Measurements from ENCODE around the gene CTBS.
"Not testable (repeated sequence)": the region's sequence is repeated elsewhere in the genome, so short reads cannot be mapped to it uniquely, and the experiment has no call there.

Gene CTBS, protein sequence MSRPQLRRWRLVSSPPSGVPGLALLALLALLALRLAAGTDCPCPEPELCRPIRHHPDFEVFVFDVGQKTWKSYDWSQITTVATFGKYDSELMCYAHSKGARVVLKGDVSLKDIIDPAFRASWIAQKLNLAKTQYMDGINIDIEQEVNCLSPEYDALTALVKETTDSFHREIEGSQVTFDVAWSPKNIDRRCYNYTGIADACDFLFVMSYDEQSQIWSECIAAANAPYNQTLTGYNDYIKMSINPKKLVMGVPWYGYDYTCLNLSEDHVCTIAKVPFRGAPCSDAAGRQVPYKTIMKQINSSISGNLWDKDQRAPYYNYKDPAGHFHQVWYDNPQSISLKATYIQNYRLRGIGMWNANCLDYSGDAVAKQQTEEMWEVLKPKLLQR

DNA sequence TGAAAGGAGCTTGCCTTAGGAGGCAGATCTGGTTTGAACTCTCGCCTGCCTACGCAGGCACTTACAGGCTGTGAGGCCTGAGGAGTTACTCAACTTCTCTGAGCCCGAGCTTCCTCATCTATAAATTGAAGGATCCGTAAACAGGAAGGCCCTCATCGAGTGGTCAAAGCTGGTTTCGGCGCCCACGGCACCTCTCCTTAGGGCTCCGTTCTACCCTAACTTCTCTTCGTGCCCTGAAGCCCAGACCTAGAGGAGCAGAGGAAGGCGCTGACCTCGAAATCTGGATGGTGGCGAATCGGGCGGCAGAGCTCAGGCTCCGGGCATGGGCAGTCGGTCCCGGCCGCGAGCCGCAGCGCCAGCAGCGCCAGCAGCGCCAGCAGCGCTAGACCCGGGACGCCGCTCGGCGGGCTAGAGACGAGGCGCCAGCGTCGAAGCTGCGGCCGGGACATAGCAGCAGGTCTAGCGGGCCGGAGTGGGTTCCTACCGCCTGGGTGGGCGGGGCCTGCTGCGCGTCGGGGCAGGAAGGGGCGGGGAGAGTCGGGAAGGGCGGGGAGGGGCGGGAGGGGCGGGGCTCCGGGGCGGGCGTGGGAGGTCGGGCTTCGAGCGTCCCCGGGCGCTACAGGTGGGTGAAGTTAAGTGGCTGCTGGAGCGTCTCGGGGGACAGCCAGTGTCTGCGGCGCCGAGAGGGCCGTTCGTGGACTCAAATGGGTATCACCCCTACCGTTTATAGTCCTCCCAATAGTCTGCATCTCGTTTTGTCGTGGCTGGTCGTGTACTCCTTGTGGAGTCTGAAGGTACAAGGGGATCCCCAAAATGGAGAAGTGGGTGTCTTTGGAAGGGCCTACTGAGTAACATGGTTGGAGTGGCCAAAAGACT is at the start of gene CTBS:
Gene CTBS (minus strand): TSS at position 474 of the 876 bp plus-strand sequence. CDS start 25 bp downstream, at position 449.
- peak; percentile 81 for DNase-seq (ENCODE audit: low spot score)

DNA sequence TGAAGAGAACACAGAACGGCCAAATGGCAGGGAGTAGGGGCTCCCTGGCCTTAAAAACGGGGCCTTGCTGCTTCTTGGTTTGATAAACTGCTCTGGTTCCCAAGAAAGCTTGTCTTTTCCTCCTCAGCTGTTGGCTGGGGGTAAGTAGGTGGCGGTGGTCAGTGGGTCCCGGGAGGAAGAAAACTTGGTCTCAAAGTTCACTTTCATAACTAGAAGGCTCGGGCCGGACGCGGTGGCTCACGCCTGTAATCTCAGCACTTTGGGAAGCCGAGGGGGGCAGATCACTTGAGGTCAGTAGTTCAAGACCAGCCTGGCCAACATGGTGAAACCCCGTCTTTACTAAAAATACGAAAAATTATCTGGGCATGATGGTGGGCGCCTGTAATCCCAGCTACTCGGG is 47.3 kb upstream of the CTBS start:
- DNase-seq (ENCODE audit: low spot score), result no peak

DNA sequence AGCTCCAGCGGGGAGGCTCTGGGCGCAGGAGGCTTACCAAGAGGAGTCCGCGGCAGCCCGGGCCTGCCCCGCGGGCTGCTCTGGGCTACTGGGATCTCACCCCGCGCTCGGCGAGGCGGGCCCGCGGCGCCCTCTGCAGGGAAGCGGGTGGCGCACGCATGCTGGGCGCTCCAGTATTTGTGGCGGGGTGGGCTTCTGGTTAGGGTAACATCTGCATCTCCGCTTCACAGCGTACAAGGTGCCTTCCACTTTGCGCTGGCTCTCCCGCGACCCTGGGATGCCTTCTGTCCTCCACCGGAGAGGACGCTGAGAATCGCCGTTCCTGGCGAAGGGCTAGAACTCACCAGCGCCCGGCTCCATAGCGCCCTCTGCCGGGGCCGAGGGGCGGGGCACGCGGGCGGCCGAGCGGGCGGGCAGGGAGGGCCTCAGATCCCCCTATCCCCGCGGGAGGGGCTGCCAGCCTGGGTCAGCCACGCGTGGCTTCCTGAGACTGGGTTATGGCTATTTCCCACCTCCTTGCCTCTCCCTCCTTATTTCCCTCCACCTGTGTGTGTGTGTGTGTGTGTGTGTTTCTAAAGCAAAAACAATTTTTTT is 46.6 kb upstream of the CTBS start:
- DNase-seq (ENCODE audit: low spot score), result peak; percentile 76

DNA sequence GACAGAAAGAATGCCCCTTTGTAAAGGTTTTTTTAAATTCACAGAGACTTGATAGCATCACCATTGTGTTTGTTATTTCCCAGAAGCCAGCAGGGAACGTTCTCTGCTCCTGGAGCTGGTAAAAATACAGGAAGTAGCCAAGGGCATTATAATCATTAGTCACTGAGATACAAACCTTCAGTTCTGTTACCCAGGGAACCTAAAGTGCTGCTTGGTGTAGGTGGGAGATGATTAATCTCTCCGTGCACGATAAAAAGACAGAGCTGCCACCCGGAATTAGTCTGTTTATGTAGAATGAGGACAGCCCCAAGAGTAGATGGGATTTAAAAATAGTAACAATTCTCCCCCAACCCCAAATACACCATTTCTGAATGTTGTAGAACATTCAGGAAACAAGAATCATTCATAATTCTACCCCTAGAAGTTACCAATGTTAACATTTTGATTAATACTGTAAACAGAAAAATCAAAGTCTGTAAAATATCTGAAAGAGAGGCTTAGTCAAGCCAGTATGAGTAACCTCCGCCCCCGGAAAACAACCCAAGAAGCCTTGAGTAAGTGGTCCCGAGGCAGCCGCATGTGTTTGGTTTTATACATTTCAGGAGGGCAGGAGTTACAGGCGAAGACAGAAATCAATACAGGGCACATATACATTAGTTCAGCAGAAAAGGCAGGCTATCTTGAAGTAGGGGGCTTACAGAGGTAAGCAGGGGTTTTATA is 45.3 kb upstream of the CTBS start:
- DNase-seq (ENCODE audit: low spot score), result peak; percentile 59

DNA sequence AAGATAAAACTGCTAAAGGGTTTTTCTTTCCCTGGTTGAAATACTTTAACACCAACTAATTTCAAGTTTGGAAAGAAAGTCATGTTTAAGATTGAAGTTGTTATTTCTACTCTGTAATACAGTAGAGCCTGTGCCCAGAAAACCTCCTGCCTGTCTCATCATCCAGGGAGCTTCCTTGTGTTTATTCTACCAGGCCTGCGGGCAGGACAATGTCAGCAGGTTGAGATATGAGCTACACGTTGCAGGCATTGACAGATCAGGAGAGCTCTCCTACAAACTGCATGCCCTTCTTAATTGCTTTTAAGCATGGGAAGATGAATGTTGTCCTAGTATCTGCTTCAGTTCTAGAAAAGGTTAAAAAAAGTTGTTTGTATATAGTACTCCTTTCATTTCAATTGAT is 43.1 kb upstream of the CTBS start:
- peak; percentile 9 for DNase-seq (ENCODE audit: low spot score)

DNA sequence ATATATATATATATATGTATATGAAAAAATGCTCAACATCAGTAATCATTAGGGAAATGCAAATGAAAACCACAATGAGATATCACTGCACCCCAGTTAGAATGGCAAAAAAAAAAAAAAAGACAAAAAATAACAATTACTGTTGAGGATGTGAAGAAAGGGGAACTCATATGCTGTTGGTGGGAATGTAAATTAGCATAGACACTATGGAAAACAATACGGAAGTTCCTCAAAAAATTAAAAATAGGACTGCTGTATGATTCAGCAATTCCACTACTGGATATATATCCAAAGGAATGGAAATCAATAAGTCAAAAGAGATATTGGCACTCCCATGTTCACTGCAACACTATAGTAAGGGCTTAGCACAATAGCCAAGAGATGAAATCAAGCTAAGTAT is 41.5 kb upstream of the CTBS start:
- DNase-seq (ENCODE audit: low spot score), result no peak

DNA sequence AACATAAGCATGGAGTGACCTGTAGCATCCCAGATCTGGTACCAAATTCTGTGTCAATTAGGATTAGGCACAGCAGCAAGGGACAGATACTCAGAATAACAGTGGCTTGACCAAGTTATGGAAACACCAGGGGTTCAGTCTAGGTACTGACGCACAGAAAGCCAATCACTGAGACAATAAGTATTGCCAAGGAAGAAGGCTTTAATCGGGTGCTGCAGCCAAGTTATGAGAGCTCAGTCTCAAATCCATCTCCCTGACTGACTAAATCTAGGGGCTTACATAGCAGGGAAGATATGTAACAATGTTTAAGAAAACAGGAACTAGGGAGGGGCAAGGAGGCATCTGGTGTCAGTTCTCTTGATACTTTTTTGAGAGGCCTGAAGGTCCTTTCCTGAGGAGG is 39.6 kb upstream of the CTBS start:
- DNase-seq (ENCODE audit: low spot score), result no peak

DNA sequence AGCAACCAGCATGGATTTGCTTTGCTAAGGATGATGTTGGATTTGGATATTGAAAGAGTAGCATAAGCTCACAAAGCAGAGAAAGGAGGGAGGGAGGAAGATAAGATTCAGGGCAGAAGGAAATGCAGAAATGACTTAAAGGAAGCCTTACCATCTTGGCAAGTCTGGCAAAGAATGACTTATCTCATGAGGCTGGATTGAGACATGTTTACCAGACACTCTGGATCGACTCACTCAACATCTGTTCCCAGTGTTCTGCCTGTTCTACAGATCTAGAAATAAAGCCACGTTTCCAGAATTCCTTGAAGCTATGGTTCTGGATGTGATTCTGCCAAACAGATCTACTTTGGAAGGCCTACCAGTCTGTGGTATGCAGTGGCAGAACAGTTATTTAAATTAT is 38.8 kb upstream of the CTBS start:
- no peak for DNase-seq (ENCODE audit: low spot score)

DNA sequence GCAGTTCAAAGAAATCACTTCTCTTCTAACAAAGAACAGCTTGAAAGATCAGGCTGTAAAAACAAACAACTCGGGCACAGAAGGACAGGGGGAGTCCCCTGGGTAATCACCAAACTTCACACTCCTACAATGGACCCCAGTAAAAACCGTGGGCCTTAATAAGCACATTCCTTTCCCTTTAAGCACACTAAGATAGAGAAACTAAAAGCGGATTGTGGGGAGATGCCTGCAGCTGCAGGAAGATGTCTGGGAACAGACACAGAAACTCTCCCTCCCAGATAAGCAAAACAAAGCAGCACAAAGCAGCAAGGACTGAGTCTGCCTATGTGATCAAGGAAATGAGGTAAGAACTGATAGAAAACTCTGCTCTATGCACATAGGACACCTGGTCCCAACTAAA is 37.6 kb upstream of the CTBS start:
- DNase-seq (ENCODE audit: low spot score), result no peak

DNA sequence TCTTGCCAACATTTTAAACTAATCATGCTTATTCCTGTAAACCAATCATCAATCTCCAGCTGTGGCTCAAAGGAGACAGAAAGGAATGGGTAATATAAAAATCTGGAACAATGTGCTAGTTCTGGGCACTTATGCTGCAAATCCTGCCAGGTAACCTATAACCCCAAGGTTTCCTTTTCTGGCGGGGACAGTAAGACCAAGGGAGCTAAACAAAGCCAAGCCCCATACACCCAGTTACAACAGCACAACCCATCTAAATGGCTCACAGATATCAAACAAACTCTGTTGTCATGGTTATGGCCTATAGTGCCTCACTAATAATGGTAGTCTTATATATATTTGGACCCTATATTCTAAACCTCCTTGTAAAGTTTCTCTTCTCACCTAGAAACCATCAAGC is 36.9 kb upstream of the CTBS start:
- DNase-seq (ENCODE audit: low spot score), result no peak

DNA sequence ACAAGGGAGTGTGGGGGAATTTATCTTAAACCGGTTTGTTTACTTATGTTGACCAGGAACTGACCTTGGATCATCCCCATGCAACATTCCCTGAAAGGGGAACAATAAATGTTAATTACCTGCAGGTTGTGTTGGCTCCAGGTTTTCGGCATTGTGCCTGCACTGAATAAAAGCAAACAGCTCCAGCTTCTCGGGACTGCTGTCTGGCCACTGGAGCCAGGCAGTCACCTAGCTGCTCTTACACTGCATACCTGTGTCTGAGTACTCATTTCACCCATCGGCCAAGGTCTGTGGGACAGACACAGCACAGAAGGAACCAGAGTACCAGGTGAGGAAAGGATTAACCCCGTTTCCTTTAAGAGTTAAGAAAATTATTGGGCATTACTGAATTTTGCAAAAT is 32.7 kb upstream of the CTBS start:
- no peak for DNase-seq (ENCODE audit: low spot score)

DNA sequence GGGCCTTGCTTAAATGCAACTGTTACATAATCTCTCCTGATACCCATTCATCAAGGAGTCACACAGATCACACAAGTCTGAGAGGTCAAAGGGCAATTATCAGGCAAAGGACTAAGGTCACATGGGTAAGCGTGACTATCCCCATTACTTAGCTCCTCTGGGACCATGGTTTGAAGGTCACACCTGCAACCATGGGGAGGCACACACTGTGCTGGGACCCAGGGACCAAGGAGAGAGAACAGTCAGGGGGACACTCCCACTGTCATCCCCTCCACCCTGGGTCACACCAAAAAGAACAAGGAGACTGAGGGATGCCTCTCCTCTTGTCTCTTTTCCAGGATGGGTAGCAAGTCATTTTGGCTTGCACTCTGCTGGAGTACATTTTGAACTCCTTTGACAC is 30.9 kb upstream of the CTBS start:
- no peak for DNase-seq (ENCODE audit: low spot score)

DNA sequence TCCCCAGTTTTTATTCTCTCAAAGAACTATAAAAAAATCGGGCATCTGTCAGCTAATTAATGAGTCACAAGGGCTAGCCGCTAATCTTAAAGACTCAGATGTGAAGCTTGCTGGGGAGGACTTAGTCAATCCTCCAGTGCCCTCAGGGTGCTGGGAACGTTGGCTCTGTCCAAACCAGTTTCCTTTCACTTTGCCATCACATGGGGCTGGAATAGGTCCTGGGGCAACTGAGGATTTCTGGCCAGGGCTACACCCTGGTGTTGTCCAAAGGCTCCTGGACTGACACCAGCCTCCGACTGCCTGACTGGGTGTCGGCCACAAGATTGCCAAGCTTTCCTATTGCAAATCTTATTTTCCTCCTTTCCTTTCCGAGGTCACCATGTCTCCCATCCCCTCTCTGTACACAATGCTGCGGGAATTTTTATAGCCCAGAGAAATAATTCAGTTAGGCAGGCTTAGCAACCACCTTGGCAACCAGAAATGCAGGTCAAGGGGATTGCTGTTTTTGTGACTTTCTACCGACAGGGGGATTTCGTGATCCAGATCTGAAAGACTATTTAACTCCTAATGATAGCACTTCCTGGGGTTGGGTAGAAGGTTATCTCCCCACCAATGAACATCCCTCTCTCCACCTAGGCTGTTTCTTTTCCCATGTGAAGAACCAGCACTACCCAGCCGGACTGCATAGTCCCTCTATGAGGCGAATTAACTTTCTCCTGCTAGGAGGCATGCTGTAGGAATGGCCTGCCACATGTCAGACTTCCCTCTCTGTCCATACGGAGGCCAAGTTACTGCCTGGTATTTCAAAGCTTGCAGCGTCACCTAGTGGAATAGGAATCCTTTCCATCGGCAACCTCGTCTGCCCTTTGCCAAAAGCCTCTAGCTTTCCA is 29.9 kb upstream of the CTBS start:
- no peak for DNase-seq (ENCODE audit: low spot score)

DNA sequence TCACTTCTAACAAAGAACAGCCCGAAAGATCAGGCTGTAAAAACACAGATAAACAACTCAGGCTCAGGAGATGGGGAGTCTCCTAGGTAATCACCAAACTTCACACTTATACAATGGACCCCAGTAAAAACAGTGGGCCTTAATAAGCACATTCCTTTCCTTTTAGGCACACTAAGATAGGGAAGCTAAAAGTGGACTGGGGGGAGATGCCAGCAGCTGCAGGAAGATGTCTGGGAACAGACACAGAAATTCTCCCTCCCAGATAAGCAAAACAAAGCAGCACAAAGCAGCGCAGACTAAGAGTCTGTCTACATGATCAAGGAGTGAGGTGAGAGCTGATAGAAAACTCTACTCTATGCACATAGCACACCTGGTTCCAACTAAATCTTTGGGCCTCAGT is 29.0 kb upstream of the CTBS start:
- DNase-seq (ENCODE audit: low spot score), result no peak

DNA sequence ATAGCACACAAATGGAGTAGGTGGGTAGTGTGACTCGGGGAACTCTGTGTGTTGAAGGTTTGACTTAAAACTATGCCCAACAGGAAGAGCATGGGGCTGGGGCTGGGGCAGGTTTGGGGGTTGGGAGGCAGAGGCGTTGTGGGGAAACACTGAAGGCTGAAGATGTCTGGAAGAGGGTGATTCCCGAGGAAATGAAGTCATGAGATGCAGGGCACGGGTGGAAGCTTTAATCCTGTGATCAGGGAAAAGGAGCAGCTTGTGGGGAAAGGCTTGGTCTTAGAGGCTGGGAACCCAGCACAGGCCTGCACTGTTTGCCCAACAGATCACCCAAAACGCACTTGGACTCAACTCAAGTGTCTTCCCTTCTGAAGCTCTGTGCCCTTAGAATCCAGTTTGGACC is 26.6 kb upstream of the CTBS start:
- DNase-seq (ENCODE audit: low spot score), result no peak

DNA sequence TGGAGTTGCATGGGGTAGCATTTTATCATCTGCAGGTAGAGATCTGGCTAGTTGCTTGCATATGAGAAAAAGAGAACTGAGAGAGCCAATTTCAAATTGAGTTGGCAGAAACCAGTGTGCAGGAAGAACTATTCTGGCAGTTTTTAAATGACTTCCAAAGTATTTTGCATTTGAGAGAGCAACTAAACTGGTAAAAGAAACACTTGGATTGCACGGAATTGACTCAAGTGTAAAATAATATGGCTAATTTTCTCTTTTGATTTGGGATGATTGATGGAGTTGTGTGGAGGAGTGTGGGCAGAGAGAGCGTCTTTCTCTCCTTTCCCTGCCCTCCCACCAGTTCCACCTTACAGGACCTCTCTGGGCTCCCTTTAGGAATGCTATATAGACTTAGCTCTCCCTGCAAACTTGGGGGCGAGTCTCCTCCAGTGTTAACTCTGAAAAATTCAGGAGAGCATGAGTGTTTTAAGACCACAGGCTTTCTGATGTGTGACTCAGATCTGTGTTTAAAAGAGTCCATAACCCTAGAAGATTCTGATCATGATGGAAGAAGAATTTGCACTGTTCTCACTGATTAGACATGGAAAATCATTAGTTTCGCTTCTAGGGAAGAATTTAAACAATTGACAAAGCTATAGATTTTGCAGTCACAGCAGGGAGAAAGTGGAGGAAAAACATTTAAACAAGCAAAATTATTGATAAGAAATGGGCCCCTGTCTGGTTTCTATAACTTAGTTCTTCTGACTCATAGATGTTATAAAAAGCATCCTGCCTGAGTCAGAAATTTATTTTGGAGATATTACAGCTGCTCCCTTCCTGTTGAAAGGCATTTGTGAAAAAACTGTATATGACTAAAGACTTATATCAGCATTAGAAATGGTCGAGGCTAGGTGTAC is 24.9 kb upstream of the CTBS start:
- peak; percentile 3 for DNase-seq (ENCODE audit: low spot score)

DNA sequence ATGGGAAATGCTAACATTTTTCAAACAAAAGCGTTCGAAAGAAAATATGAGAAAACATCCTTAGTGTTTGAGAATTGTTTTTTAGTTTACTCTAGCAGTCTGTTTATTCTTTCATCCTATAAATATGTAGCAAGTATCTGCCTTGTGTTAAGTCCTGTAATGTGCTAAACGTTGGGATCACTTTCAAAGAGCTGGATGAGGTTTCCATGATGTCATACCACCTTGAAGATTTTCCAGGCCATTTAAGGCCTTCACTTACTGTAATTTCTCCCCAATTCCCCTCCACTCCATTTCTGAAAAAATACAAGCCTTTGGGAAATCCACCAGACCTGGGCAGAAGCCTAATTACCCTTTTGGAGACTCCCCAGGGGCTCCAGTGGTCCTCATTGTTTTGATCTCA is 24.2 kb upstream of the CTBS start:
- DNase-seq (ENCODE audit: low spot score), result no peak

DNA sequence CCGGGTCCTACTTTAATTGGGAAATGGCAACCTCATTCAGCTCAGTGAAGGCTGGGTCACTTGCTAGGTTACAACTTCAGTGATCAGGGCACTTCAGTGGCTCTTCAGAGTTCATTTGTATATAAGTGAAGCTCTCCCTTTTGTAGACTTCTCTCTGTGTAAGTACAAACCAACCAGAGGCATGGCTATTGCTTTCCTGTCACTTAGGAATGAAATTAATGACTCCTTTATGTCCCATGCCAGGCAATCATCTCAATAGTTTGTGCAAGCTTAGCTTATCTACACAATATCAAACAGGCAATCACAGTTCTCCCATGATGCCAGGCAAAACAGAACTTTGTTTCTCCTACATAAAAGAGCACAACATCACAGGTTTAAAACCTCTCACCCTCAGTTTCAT is 22.8 kb upstream of the CTBS start:
- no peak for DNase-seq (ENCODE audit: low spot score)

DNA sequence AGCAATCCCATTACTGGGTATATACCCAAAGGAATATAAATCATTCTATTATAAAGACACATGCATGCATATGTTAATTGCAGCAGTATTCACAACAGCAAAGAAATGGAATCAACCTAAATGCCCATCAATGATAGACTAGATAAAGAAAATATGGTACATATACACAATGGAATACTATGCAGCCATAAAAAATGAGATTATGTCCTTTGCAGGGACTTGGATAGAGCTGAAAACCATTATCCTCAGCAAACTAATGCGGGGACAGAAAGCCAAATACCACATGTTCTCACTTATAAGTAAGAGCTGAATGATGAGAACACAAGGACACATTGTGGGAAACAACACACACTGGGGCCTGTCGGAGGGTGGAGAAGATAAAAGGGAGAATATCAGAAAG is 20.7 kb upstream of the CTBS start:
- not testable (repeated sequence) for DNase-seq (ENCODE audit: low spot score)

DNA sequence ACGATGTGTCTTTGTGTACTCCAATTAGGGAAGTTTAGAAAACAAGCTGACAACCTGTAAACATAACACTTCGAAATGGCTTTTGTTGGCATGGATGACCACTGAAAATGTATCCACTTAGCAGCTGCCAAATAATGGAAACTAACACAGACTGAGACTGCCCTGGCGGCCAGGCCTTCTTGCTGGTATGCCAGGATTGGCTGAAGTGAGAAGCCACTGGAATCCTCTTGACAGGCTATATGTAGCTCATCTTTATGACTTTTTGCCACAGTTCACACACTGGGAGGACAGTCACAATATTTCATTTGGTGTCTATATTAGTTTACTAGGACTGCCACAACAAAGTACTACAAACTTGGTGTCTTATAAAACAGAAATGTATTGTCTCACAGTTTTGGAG is 12.9 kb upstream of the CTBS start:
- no peak for DNase-seq (ENCODE audit: low spot score)
